GM12801 (cell line): ENCODE results near the gene ALDH3B1.

ENCODE experiments used
- CTCF ChIP-seq: IDR thresholded peaks from one replicate; pipeline ENCODE4 v1.5.1; 2011; ENCODE audit warnings: control low read depth; ENCODE audit not compliant: insufficient read length; ENCODE audit errors: extremely low read depth

ALDH3B1 gene

GRCh38 chr11:68012843-68013610 is 2.9 kb downstream of the ALDH3B1 start:
- TF ChIP-seq CTCF, result no peak

GRCh38 chr11:68013611-68014156 is 3.6 kb downstream of the ALDH3B1 start:
- TF ChIP-seq CTCF, result no peak

GRCh38 chr11:68014157-68014946 is 4.2 kb downstream of the ALDH3B1 start:
- no peak for TF ChIP-seq CTCF

- TF ChIP-seq CTCF, result no peak
Measured at GRCh38 chr11:68014947-68015447, 4.9 kb downstream of the ALDH3B1 start.

- TF ChIP-seq CTCF, result no peak
Measured at GRCh38 chr11:68015467-68015866, 5.3 kb downstream of the ALDH3B1 start.

- TF ChIP-seq CTCF, result no peak
Measured at GRCh38 chr11:68016161-68016903, 6.2 kb downstream of the ALDH3B1 start.
